Activated CD4-positive, alpha-beta T cell treated with anti-CD3 and anti-CD28 coated beads for 24 hours (primary cell): ENCODE data around the gene DAB1.

ENCODE experiments used
- DNase-seq, 2 donors: peaks; one replicate each; pipeline ENCODE4 v3.0.0-alpha.2; 2020; ENCODE audit warnings: low read depth in 2 of 2

The DAB1 gene

DNA sequence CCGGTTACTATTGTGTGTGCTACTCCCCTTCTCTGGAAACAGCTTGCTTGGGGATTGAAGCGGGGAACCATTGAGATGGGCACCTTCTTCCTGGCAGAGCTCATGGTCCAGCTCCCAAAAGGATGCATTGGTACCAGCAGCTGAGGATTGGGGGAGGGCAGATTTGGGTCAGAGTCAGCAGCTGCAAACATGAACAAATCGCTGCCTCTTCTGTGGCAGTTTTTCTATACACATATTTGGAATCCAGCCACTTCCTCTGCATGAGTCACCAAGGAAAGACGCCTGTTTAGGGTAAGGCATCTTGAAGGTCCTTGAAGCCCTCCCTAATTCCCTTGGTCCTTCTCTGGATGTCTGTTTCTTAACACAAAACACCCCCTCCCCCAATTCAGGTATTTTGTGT lies 104.7 kb downstream of the DAB1 start:
- DNase-seq = no peak

DNA sequence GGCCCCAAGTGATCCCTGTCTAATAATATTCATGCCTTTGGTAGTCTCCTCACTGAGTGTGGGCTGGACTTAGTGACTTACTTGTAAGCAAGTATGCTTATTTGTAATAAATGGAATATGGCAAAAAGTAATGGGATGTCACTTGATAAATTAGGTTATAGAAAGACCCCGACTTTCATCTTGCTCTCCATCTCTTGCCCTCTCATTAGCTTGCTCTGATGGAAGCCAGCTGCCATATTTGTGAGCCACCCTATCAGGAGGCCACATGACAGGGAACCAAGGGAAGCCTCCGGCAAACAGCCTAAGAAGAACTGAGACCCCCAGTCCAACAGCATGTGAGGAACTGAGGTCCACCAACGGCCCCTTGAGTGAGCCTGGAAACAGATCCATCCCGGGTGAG lies 107.0 kb downstream of the DAB1 start:
- DNase-seq = no peak

DNA sequence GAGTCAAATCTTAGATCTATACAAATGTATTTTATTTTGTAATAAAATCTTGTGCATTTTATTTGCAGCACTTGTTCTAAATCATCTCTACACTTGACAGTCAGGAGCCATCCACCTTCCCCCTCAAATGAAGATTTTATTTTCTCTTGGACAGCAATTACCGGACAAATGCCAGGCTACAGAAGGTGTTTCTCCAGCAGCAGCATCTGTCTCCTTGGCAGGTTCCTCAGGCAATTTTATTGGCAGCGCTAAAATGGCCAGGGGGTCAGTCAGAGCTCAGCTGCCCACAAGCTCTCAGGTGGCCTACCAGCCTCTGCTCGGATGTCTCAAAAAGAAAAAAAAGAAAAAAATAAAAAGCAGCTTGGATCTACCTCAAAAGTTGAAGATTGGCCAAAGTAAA lies 107.6 kb downstream of the DAB1 start:
- DNase-seq = no peak

DNA sequence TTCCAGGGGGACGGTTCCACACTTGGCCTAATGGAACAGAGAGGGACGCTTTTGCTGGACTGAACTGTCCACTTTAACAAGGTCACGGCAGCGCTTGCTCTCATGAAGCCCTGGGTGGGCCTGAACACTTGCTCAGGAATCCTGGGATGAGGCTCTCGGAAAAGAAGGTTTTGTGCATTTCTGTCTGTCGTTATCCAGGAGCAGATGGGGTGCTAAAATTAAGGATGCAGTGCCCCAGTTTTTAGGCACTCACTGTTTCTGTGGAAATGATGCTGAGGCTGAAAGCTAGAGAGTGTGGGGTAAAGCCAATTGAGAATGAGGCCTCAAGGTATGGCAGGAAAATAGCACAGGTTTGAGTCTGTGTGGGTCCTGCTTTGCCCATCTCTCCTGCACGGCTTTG lies 111.0 kb downstream of the DAB1 start:
- no peak for DNase-seq

DNA sequence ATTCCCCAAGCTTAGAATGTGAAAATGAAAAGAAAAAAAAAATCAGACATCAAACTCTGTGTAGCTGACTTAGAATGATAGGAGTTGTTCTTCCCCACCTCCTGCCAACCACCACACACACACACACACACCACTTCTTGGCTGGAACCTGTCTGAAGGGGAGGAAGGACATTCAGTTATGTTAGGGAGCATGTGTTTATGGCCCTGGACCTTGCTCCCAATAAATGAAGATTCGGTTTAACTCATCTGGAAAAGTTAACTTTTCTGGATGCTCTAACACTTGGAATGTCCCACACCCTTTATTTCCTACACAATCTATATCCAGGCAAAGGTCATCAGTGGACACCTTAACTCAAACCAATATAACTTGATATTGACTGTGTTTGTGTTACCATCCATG lies 112.4 kb downstream of the DAB1 start:
- no peak for DNase-seq

DNA sequence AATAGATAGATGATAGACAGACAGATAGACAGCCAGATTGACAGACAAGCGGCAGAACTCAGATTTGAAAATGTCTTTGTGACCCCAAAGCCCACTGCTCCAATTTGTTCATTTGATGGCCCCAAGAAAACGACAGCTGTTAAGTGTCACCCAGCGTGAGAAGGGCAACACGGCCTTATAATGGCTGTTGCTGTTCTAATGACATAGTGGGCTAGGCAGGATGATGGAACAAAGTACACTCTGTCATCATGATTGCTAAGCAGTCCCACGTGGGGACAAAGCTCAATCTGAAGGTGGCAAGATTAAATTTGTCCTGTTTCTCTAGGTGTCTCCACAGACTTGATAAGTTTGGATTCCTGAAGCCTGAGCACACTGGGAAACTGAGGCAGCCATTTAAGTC lies 112.9 kb downstream of the DAB1 start:
- DNase-seq = no peak

DNA sequence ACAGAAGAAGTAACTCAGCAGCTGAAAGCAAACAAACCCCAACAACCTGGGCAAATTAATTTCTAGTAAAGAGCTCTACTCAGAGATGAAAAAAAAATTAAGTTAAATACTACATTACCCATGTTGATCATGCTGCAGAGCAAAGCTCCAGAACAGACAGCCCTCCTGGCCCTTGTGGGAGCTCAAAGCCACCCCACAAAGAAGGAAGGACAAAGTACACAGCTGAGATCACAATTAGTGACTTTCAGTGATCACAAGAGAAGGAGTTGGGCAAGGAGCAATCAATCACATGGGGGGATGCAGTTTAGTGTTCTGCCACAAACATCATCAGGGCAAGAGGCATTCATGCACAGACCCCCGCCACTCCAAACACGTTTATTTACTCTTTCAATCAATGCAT lies 114.2 kb downstream of the DAB1 start:
- no peak for DNase-seq

DNA sequence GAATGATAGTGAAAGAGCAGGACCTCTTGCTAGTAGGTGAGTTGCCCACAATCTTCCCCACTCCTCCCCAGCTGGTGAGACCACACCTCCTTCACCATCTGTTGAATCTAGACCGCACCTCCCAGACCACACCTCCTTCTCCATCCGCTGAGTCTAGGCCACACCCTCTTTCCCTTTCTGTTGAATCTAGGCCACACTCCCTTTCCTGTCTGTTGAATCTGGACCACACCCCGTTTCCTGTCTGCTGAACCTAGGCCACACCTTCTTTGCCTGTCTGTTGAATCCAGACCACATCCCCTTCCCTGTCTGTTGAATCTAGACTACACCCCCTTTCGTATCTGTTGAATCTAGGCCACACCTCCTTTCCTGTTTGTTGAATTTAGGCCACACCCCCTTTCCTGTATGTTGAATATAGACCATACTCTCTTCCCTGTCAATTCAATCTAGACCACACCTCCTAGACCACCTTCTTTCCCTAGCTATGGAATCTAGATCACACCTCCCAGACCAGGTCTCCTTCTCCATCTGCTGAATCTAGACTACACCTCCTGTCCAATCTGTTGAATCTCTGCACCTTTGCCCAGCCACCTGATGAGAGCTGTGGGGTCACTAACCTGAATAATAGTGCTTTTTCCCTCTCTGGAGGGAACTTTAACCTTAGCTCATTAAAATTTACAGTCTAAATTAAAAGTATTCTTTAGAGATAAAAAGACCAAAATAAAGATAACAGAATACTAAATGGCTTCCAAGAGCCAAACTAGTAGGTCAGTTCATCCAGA lies 116.3 kb downstream of the DAB1 start:
- peak; percentile 1 to 5 for DNase-seq

DNA sequence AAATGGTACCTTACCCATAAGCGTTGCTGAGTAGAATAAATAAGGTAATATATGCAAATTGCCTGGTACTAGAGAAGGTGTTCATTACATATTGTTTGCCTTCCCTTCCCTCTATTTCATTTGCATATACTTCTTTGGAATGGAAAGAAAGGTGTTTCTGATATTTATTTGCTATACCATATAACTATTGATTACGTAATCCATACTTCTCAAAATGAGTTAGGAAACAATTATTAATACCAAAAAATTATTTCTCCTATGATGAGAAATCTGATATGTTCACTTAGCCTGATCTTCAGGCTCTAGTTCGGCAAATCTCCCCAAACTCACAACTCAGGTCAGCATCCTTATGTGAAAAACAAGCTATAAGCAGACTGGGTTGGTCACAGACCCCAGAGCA lies 119.3 kb downstream of the DAB1 start:
- DNase-seq = no peak

DNA sequence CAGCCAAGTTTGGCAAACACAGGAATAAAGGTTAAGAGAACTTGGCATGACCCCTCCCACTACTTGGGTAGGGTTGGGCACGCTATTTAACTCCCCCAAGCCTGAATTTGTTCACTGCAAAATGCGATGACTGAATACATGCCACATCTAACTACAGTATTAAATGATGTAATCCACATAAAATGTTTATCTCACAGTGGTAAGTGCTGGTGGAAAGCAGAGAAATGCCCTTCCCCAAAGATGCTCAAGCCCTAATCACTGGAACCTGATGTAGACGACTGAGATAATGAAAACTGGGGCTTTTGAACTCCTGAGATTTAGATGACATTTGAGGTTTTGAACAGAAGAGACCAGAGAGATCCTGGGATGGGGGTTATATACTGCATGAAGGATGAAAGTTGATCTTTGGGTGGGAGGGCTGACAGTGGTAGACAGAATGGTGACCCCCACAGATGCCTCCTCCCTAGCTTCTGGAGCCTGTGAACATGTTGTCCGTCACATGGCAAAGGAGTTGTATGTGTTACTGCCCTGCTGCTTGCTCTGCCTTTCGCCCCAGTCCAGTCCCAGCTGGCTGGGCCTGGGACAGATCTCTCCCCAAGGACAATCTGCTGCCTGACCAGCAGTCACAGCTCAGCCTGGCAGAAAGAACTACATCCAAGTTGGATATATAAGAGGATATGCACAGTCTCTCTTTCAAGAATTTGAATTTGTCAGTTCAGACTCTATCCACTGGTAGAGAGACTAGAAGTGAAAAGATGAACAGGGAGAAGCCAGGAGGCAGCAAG lies 120.9 kb downstream of the DAB1 start:
- DNase-seq = no peak

DNA sequence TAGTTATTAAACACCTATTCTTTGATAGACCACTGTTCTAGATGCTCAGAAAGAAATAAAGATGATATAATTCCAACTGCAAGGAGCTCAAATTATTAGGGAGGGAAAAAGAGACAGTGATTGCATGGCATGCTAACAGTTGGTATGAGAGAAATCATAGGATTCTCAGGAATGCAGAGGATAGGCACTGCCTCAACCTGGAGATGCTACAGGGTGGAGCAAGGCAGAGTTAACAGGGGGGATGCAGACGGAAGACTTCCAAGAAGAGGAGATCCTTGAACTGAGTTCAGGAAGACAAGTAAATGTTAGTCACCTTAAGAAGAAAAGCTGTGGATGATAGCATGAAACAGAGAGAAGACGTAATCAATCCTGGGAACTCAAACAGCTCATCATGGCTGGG lies 123.7 kb downstream of the DAB1 start:
- no peak for DNase-seq

DNA sequence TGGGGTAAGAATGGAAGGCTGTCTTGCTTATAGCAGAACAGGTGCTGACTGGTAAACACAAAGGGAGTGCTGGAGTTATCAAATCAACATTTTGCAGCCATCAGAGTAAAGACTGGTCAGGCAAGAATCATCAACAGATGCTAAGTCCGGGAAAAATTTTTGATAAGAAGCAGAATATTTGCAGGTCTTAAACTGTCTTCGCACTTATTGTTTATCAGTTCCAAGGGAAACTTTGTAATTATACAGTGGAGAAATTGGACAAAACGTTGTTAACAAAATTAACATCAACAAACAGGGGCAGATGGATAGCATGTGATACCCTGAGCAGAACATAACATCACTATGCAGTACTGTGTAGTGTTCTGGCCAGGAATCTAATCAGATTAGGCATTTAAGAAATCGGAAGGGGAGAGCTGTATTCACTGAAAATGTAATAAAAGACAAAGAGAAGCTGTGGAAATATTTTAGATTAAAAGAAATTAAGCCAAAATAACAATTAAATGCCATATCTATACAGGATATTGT lies 127.1 kb downstream of the DAB1 start:
- no peak for DNase-seq

DNA sequence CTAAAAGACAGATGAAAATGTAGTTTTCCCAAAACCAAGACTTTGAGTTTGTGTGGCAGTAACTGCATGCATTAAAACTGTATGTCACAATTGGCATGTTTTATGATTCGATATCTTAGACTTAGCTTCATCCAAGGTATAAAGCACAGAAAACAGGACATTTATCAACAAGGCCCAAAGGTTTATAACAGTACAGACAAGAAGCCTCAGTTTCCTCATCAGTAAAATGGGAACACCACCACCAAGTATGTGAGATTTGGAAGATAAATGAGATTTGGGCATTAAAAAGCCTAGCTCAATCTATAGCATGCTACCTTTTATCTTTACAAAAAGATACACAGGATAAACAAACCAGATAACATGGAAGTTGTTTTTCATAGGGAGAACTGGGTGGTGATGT lies 128.5 kb downstream of the DAB1 start:
- no peak for DNase-seq

DNA sequence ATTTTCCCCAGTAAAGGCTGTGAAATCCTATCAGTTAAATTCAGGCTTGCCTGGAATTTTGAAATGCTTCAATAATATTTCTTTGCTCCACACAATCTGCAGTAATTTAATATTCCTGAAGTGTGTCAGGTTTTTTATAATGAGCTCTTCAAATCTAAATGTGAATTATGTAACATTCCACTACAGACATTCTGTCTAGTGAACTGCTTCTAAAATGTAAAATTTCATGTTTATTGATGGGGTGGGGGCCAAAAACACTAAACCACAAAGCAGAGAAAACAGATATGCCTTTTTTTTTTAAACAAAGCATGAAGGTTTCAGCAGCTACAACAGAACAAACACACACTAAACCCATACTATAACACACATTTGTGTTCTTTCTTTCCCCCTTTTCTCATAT lies 129.7 kb downstream of the DAB1 start:
- DNase-seq = no peak

DNA sequence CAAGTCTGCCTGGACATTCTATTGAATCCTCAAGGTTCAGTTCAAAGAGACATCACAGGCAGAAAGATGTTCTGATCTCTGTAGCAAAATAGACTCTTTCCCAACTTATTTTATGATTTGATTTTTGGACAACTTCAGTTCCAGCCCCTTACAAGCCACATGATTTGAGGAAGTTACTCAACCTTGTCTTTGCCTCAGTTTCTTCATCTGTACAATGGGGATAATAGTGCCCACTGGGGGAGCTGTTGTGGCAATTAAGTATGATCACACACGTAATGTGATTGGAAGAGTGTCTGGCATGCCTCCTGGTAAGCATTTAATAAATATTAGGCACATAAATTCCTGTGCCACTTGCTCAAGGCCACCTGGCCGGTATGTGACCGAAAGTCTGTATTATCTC lies 130.6 kb downstream of the DAB1 start:
- DNase-seq = no peak

DNA sequence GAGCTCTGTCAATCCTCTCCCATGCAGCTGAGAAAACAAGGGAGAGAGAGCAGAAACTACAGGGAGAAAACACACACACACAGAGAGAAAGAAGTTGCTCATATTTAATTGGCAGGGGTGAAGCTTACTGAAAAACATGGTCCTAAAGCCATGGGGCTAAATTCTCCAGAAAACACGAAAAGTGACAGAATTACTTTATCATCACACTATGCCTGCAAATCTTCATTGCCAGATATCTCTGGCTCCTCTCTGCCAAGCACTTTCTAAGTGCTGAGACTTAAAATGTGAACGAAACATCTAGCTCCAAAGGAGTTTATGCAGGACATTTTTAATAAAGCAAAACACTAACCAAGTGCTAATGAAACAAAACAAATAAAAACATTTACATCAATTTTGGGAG lies 134.1 kb downstream of the DAB1 start:
- no peak for DNase-seq

DNA sequence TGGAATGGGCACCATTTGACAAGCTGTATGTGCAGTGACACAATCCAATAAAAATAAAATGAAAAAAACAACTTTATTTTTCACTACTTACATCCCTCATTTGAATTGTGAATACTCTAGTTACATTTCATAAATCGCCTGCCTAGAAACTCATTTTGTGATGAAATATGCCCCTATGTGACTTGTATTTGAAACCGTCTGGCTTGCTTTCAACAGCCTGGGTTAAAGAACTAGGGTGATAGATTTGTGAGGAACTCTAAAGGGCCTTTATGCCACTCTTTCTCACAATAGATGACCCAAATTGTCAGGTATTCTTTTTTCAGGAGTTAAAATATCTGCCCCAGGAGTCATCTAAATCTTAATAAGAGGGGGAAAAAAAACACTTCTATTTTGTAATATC lies 137.9 kb downstream of the DAB1 start:
- no peak for DNase-seq

DNA sequence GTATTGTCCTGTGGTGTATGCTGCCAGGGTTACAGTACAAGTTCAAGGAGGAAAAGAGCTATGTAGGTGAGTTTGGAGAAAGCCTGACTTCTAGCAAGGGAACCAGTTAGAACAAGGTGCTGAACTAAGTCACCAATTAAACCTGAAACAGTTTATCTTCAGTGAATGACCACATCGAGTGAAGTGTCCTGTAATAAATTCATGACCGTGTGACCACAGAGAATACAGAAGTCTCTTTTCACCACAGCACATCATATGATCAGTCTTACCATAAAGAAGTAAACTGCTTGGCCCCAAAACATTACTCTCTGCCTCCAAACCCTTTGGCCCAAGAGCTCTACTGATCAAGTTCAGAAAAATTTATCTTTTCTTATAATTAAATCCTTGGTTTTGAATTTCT lies 141.4 kb downstream of the DAB1 start:
- no peak for DNase-seq

DNA sequence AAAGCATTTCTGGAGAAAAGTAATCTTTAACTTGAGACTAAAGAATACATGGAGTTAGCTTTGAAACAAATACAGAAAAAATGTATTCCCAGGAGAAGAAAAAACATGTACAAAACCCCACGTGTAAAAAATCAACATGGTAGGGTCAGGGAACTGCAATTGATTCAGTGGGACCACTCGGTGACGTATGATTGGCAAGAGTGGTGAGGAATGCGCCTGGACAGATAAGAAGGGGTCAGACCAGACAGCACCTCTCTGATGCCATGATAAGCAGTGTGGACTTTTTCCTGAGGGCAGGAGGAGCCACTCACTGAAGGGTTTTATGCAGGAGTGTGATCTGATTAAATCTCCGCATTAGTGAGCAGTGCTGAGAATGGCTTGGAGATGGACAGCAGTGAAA lies 142.5 kb downstream of the DAB1 start:
- no peak for DNase-seq

DNA sequence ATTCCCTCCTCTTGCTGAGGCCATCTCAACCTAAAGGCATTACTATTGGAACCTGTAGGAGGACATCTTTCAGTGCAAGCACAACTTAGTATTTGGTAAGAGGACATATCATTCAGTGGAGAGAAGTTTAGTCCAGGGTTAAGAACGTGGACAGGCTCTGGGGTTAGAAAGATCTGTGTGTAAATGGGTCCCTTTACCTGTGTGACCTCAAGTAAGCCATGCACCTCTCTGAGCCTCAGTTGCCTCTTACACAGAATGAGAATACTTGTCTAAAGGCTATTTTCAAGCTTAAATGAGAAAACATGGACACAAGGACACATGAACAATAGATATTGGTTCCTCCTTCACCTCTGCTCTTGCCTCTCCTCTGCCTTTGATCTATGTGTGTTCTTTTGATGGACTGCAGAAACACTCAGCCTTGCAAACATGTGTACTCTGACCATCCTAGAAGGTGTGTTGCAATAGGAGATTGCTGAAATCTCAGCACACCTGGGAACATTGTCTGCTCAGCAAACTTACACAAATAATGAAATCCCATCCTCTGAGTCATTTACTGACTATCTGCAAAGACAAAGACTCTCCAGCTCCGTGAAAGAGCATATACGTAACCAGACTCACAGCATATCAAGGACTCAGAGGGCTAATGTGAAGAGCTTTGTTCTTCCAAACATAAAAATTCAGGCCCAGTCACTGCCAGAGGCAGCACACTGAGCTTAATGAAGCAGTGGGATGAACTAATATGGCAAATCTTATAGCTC lies 143.8 kb downstream of the DAB1 start:
- DNase-seq = no peak

DNA sequence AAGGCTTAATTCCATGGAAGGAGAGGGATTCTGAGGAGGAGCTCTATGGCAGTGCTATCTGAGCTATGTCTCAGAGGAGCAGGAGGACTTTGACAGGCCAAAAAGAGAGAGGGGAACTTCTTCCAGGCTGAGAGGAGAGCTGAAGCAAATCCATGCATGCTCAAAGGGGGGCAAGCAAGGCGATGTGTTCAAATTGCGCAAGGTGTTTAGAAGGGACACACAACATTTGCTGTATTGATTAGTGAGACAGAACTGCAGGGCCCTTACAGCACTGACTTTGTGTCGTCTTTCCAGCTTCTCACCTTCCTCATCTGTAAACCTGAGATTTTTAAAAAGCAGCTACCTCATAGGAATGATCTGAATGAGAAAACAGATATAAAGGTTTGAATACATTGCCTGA lies 145.3 kb downstream of the DAB1 start:
- no peak for DNase-seq

DNA sequence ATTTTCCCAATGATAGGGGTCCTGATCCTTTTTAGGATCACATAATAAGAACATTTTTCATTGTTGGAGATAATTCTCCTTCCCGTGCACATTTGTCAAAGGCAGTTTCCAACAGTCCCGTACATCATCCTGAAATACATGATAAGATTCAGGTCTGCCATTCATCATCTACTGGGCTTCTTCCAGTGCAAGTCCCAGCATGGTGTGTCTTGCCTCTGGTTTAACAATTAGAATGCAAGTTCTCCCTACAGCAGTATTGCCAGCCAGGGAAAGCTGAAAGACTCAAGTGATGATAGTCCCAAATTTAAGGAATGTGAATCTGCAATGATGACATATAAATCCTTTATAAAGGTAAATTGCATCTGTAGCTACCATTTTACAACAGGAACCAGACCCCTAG lies 146.2 kb downstream of the DAB1 start:
- no peak for DNase-seq

DNA sequence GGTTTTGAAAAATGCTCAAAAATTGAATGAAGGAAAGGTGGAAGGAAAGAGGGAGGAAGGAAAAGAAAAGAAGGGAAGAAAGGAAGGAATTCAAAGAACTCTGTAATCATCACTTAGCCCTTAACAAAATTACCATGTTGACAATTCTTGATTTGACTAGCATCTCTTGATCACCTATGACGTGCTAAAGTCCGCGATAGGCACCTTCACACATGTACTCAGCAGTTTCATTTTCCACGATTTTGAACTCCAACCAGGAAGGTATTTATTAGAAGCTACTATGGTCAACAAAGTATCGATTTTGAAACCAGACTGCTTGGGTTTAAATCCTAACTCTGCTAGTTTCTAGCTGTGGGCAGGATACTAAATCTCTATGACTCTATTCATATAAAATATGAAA lies 146.9 kb downstream of the DAB1 start:
- DNase-seq = no peak
